Thyroid gland (tissue), 4 donors: ENCODE data around the gene GALM.

Source experiments
- POLR2A ChIP-seq, 2 donors: fragments of 450-650 bp; IDR thresholded peaks; one replicate each; pipeline ENCODE4 v1.6.1; 2017; ENCODE audit warnings: antibody characterized with exemption in 2 of 2, mild to moderate bottlenecking in 2 of 2, moderate library complexity in 1 of 2
- TF ChIP-seq, protein P1 (sequence below), 6 experiments: fragments of 200-600 bp in 3 of 6; fragments of 450-650 bp in 3 of 6; sonication (generic) in 3 of 6; IDR thresholded peaks; one replicate each; pipeline ENCODE4 v1.5.1; 2016 to 2019; ENCODE audit warnings: antibody characterized with exemption in 6 of 6, mild to moderate bottlenecking in 2 of 6, inconsistent platforms in 1 of 6, moderate library complexity in 1 of 6

DNA sequence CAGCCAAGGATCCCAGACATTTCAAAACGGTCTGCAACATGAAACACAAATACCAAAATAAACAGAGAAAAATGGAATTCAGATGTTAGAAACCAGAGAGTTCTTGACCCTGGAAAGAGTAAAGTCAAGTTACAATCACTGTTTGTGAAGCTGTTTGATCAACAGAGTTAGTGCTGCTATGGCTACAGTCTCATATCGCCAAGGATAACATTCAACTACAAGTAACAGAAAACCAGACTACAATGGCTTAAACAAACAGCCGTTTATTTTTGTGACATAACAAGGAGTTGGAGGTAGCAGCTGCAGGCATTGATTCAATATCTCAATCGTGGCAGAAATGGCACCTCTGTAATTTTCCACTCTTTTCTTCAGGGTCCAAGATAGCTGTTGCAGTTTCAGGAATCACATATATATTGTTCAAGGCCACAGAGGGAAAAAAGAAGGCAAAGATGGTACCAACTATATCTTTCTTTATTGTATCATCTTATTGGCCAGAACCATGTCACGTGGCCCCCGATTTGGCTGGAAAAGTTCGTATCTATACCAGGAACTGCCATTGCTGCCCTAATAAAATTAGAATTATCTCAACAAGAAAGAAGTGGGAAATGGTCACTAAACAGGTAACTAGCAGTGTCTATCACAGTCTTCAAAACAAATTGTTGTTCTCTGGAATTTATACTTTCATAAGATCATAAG is 45.5 kb upstream of the GALM start:
- TF ChIP-seq, protein P1, sequence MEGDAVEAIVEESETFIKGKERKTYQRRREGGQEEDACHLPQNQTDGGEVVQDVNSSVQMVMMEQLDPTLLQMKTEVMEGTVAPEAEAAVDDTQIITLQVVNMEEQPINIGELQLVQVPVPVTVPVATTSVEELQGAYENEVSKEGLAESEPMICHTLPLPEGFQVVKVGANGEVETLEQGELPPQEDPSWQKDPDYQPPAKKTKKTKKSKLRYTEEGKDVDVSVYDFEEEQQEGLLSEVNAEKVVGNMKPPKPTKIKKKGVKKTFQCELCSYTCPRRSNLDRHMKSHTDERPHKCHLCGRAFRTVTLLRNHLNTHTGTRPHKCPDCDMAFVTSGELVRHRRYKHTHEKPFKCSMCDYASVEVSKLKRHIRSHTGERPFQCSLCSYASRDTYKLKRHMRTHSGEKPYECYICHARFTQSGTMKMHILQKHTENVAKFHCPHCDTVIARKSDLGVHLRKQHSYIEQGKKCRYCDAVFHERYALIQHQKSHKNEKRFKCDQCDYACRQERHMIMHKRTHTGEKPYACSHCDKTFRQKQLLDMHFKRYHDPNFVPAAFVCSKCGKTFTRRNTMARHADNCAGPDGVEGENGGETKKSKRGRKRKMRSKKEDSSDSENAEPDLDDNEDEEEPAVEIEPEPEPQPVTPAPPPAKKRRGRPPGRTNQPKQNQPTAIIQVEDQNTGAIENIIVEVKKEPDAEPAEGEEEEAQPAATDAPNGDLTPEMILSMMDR (IDR thresholded peaks at IDR 0.05) = no peak
- no peak for TF ChIP-seq POLR2A (IDR thresholded peaks at IDR 0.05)
